ENCODE measurements around the gene TNIP1. TPM values are rescaled to one million over a fixed set of nuclear protein-coding genes. Genes with fewer than 3 reads are reported as not detected.

Gene TNIP1
- total RNA-seq, 2 experiments from 2014 or later: 110 to 115 TPM

GRCh38 chr5:151115272-151115905 is 34.6 kb upstream of the TNIP1 start:
- intact Hi-C loops (cut with DNase I, micrococcal nuclease): loop anchor here (1.0 to 10.0 kb wide), 5 partner anchors 64 to 657 kb away; no protein-coding TSS in a partner anchor
- Histone ChIP-seq H3K36me3 (ENCODE audit: insufficient read depth, low read length) (peaks cover 92% of the 10 kb centered on the region), H3K4me3 (ENCODE audit: low read length) (no peak overlapping the region), H3K9me3 (ENCODE audit: control insufficient read depth in 1 of 2, insufficient read depth in 1 of 2, low read length in 2 of 2) (no peaks in the 10 kb centered on the region), H3K27me3 (ENCODE audit: control insufficient read depth in 1 of 2, insufficient read depth in 2 of 2, low read length in 2 of 2) (no peaks in the 10 kb centered on the region), H3K4me1 (ENCODE audit: insufficient read depth, low read length) (peaks cover 6% of the 10 kb centered on the region), H3K27ac (ENCODE audit: low read depth in 1 of 2, low read length in 2 of 2) (no peak overlapping the region)
- H3K27me3 Mint-ChIP-seq: no peaks in the 10 kb centered on the region
- ATAC-seq (ENCODE audit: poor library complexity) (peak; percentile 94), DNase-seq (peak; percentile 51 to 84 (median 70))
- H3K27ac Mint-ChIP-seq: peak overlapping the region; percentile 47
- H3K36me3 Mint-ChIP-seq (ENCODE audit: low read depth): peaks cover 92% of the 10 kb centered on the region
- H3K9me3 Mint-ChIP-seq: no peaks in the 10 kb centered on the region
- H3K4me3 Mint-ChIP-seq: no peak overlapping the region
- ChIA-PET POLR2A (interaction anchor here (0.6 to 1.7 kb wide), 14 partner anchors 10 to 302 kb away, joined by 3 to 15 read pairs (median 4); partner anchors contain the start of genes ANXA6 and TNIP1), CTCF (interaction anchor here (0.6 to 5.4 kb wide), 34 partner anchors 11 to 327 kb away, joined by 3 to 126 read pairs (median 5); partner anchors contain the start of genes CCDC69, GM2A and TNIP1)
- TF ChIP-seq CTCF (IDR thresholded peaks at IDR 0.05): peak; percentile 97
- peaks cover 21% of the 10 kb centered on the region for H3K4me1 Mint-ChIP-seq (ENCODE audit: low read depth)

- intact Hi-C loops (cut with DNase I, micrococcal nuclease): loop anchor here (2.0 to 10.0 kb wide), 2 partner anchors 559 to 655 kb away; no protein-coding TSS in a partner anchor
- ChIA-PET POLR2A (no interaction called here), CTCF (interaction anchor here (1.5 to 5.4 kb wide), 5 partner anchors 12 to 63 kb away, joined by 4 to 126 read pairs (median 12); partner anchors contain the start of gene TNIP1)
- no peak overlapping the region for H3K27ac ChIP-seq (ENCODE audit: low read depth in 1 of 2, low read length in 2 of 2)
- peak overlapping the region; percentile 16 for H3K27ac Mint-ChIP-seq
- H3K4me3 Mint-ChIP-seq: no peak overlapping the region
- no peak overlapping the region for H3K4me3 ChIP-seq (ENCODE audit: low read length)
- no peaks in the 10 kb centered on the region for H3K9me3 ChIP-seq (ENCODE audit: control insufficient read depth in 1 of 2, insufficient read depth in 1 of 2, low read length in 2 of 2)
- H3K4me1 Mint-ChIP-seq (ENCODE audit: low read depth): peaks cover 18% of the 10 kb centered on the region
- no peaks in the 10 kb centered on the region for H3K27me3 Mint-ChIP-seq
- no peaks in the 10 kb centered on the region for H3K9me3 Mint-ChIP-seq
- peaks cover 6% of the 10 kb centered on the region for H3K4me1 ChIP-seq (ENCODE audit: insufficient read depth, low read length)
- no peak for DNase-seq
- H3K36me3 Mint-ChIP-seq (ENCODE audit: low read depth): peaks cover 92% of the 10 kb centered on the region
- H3K36me3 ChIP-seq (ENCODE audit: insufficient read depth, low read length): peaks cover 92% of the 10 kb centered on the region
- no peak for ATAC-seq (ENCODE audit: poor library complexity)
- TF ChIP-seq CTCF (IDR thresholded peaks at IDR 0.05): no peak
- H3K27me3 ChIP-seq (ENCODE audit: control insufficient read depth in 1 of 2, insufficient read depth in 2 of 2, low read length in 2 of 2): no peaks in the 10 kb centered on the region
Measured at GRCh38 chr5:151113651-151114050, 32.8 kb upstream of the TNIP1 start.

- no peak overlapping the region for H3K4me3 Mint-ChIP-seq
- no peak overlapping the region for H3K27ac ChIP-seq (ENCODE audit: low read depth in 1 of 2, low read length in 2 of 2)
- no peak overlapping the region for H3K4me3 ChIP-seq (ENCODE audit: low read length)
- no peaks in the 10 kb centered on the region for H3K27me3 Mint-ChIP-seq
- ChIA-PET POLR2A (no interaction called here), CTCF (no interaction called here)
- peak overlapping the region; percentile 49 for H3K27ac Mint-ChIP-seq
- no peaks in the 10 kb centered on the region for H3K9me3 Mint-ChIP-seq
- ATAC-seq (ENCODE audit: poor library complexity): no peak
- DNase-seq: no peak
- H3K9me3 ChIP-seq (ENCODE audit: control insufficient read depth in 1 of 2, insufficient read depth in 1 of 2, low read length in 2 of 2): no peaks in the 10 kb centered on the region
- H3K4me1 Mint-ChIP-seq (ENCODE audit: low read depth): peaks cover 18% of the 10 kb centered on the region
- H3K27me3 ChIP-seq (ENCODE audit: control insufficient read depth in 1 of 2, insufficient read depth in 2 of 2, low read length in 2 of 2): no peaks in the 10 kb centered on the region
- intact Hi-C loops (cut with DNase I, micrococcal nuclease): loop anchor here in 1 of 2 experiments (10.0 kb wide), 1 partner anchor 556 kb away; no protein-coding TSS in a partner anchor
- peaks cover 6% of the 10 kb centered on the region for H3K4me1 ChIP-seq (ENCODE audit: insufficient read depth, low read length)
- peaks cover 92% of the 10 kb centered on the region for H3K36me3 Mint-ChIP-seq (ENCODE audit: low read depth)
- peaks cover 92% of the 10 kb centered on the region for H3K36me3 ChIP-seq (ENCODE audit: insufficient read depth, low read length)
- TF ChIP-seq CTCF (IDR thresholded peaks at IDR 0.05): no peak
Measured at GRCh38 chr5:151110992-151111391, 30.2 kb upstream of the TNIP1 start.
